WERI-Rb-1 (cell line): ENCODE data around the gene TAF13.

ENCODE experiments used
- DNase-seq: peaks from one replicate; pipeline ENCODE4 v3.0.0-alpha.2; 2020
- H3K27ac ChIP-seq: fragments of 250-450 bp; sonication (Bioruptor Pico); 2 replicates; pipeline ENCODE4 v1.5.1; 2020; ENCODE audit warnings: mild to moderate bottlenecking, moderate library complexity
- H3K27me3 ChIP-seq: fragments of 250-450 bp; sonication (Bioruptor Pico); 2 replicates; pipeline ENCODE4 v1.5.1; 2021; ENCODE audit warnings: mild to moderate bottlenecking, low read depth, moderate library complexity; ENCODE audit not compliant: insufficient read depth, severe bottlenecking
- H3K36me3 ChIP-seq: fragments of 250-450 bp; sonication (Bioruptor Pico); 2 replicates; pipeline ENCODE4 v1.5.1; 2020; ENCODE audit warnings: mild to moderate bottlenecking, moderate library complexity
- H3K4me3 ChIP-seq: 2 replicates; pipeline ENCODE4 v1.5.1; 2011; ENCODE audit warnings: low read depth, mild to moderate bottlenecking, control low read depth, low read length
- H3K9me3 ChIP-seq: fragments of 250-450 bp; sonication (Bioruptor Pico); 2 replicates; pipeline ENCODE4 v1.5.1; 2021; ENCODE audit warnings: mild to moderate bottlenecking, moderate library complexity; ENCODE audit not compliant: severe bottlenecking
- CTCF ChIP-seq: IDR thresholded peaks from 2 replicates; pipeline ENCODE4 v1.5.1; 2011; ENCODE audit warnings: low read depth, mild to moderate bottlenecking, control low read depth, inconsistent platforms, low read length

TAF13 gene

GRCh38 chr1:109095631-109096030 is 19.8 kb upstream of the TAF13 start:
- H3K9me3 ChIP-seq: no peaks in the 10 kb centered on the region
- no peak for DNase-seq
- peaks cover 23% of the 10 kb centered on the region for H3K36me3 ChIP-seq
- no peak overlapping the region for H3K27ac ChIP-seq
- no peak for TF ChIP-seq CTCF
- H3K27me3 ChIP-seq: no peaks in the 10 kb centered on the region
- no peak overlapping the region for H3K4me3 ChIP-seq

GRCh38 chr1:109094871-109095270 is 19.1 kb upstream of the TAF13 start:
- H3K27ac ChIP-seq: no peak overlapping the region
- no peak for TF ChIP-seq CTCF

GRCh38 chr1:109094377-109094803 is 18.6 kb upstream of the TAF13 start:
- H3K27me3 ChIP-seq: no peaks in the 10 kb centered on the region
- no peak overlapping the region for H3K27ac ChIP-seq
- DNase-seq: no peak
- no peak for TF ChIP-seq CTCF
- peaks cover 11% of the 10 kb centered on the region for H3K9me3 ChIP-seq
- H3K4me3 ChIP-seq: no peak overlapping the region
- peaks cover 25% of the 10 kb centered on the region for H3K36me3 ChIP-seq

More at GRCh38 chr1:109094871-109095270, 19.1 kb upstream of the TAF13 start:
- peaks cover 6% of the 10 kb centered on the region for H3K9me3 ChIP-seq
- no peaks in the 10 kb centered on the region for H3K27me3 ChIP-seq
- no peak overlapping the region for H3K4me3 ChIP-seq
- no peak for DNase-seq
- peaks cover 21% of the 10 kb centered on the region for H3K36me3 ChIP-seq

GRCh38 chr1:109091839-109092193 is 16.0 kb upstream of the TAF13 start:
- Histone ChIP-seq H3K9me3 (peaks cover 13% of the 10 kb centered on the region), H3K4me3 (no peak overlapping the region; the same call in 1 of the 2 replicates)

GRCh38 chr1:109091078-109091838 is 15.5 kb upstream of the TAF13 start:
- peaks cover 13% of the 10 kb centered on the region for H3K9me3 ChIP-seq
- peak overlapping the region; percentile 73 for H3K4me3 ChIP-seq
- no peak for DNase-seq
- H3K27me3 ChIP-seq: no peaks in the 10 kb centered on the region
- H3K27ac ChIP-seq: peak overlapping the region; percentile 76
- H3K36me3 ChIP-seq: peaks cover 25% of the 10 kb centered on the region
- no peak for TF ChIP-seq CTCF

More at GRCh38 chr1:109091839-109092193, 16.0 kb upstream of the TAF13 start:
- Histone ChIP-seq H3K27me3 (no peaks in the 10 kb centered on the region), H3K36me3 (peaks cover 25% of the 10 kb centered on the region), H3K27ac (no peak overlapping the region)
- no peak for TF ChIP-seq CTCF
- DNase-seq: no peak
